ENCODE measurements around the gene ABL1. TPM values are rescaled to one million over a fixed set of nuclear protein-coding genes. Genes with fewer than 3 reads are reported as not detected.
A peak's percentile ranks its signal among the peaks of the same experiment; 100 is the strongest.

Gene ABL1
- total and polyA plus RNA-seq, 3 experiments from 2014 or later = 16.3 to 39.3 (median 38.8) TPM

DNA sequence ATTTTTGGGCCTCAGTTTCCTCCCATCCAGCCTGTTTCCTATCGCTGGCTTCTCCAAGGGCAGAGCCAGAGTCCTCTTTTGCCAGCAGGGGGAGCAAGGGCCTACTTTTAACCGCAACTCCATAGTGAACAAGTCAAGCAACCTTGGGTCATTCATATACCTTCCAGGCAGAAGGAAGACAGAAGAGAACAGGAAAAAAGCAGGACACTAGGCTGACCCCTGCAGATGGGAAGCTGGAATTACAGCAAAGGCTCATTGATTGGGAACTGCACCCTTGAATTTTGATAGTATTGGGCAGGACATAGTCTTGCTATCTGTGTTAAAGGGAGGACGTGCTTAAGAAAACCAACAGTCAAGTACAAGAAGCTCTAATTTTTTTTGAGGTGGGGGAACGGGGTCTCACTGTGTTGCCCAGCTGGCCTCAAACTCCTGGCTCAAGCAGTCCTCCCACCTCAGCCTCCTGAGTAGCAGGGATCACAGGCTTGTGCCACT, 31.5 kb downstream of the ABL1 start:
- Mint-ChIP-seq H3K27ac (peak overlapping the region in 3 of 8 donors; percentile 30 to 86 (median 60)), H3K27me3 (peaks cover 0 to 1% of the 10 kb centered on the region in 2 donors), H3K9me3 (no peaks in the 10 kb centered on the region), H3K36me3 (peaks cover 0 to 50% (median 4%) of the 10 kb centered on the region in 3 donors), H3K4me1 (peaks cover 4 to 13% (median 7%) of the 10 kb centered on the region in 3 donors), H3K4me3 (no peak overlapping the region)
- peak in 3 of 5 donors; percentile 10 to 31 (median 13) for DNase-seq
- ChIA-PET CTCF (interaction anchor here (0.9 to 5.4 kb wide), 9 partner anchors 8 to 180 kb away, joined by 3 to 24 read pairs (median 6); no protein-coding TSS in a partner anchor), POLR2A (no interaction called here)
- H3K4me1 ChIP-seq (ENCODE audit: insufficient read depth, low read length) = peaks cover 2% of the 10 kb centered on the region
- H3K27me3 ChIP-seq (ENCODE audit: insufficient read depth, low read length, poor library complexity, severe bottlenecking) = no peaks in the 10 kb centered on the region
- no peak overlapping the region for H3K27ac ChIP-seq (ENCODE audit: low read depth, low read length)
- no peaks in the 10 kb centered on the region for H3K9me3 ChIP-seq (ENCODE audit: low read length)
- H3K36me3 ChIP-seq (ENCODE audit: insufficient read depth, low read length) = peaks cover under 1% of the 10 kb centered on the region
- H3K4me3 ChIP-seq (ENCODE audit: low read length) = no peak overlapping the region

DNA sequence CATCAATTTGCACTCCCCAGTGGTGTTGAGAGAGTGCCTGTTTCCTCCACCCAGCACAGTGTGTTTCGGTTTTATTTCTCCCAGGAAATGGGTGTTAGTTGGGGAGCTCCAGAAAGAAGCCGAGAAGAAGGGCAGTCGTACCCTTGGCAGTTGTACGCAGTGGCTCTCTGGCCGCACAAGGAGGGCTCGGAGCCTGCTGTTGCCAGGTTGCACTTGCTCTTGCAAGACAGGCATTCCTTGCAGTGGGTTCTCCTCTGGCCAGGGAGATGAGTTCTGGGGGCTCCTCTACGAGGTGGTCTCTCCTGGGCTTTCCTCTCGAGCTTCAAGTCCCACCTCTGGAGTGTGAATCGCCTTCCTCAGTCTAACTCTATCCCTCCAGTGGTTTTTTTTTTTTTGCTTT, 32.5 kb downstream of the ABL1 start:
- peaks cover 4 to 13% (median 7%) of the 10 kb centered on the region in 3 donors for H3K4me1 Mint-ChIP-seq
- Histone ChIP-seq H3K27ac (ENCODE audit: low read depth, low read length) (no peak overlapping the region), H3K4me1 (ENCODE audit: insufficient read depth, low read length) (no peaks in the 10 kb centered on the region), H3K27me3 (ENCODE audit: insufficient read depth, low read length, poor library complexity, severe bottlenecking) (no peaks in the 10 kb centered on the region), H3K36me3 (ENCODE audit: insufficient read depth, low read length) (peaks cover 10% of the 10 kb centered on the region), H3K4me3 (ENCODE audit: low read length) (no peak overlapping the region), H3K9me3 (ENCODE audit: low read length) (no peaks in the 10 kb centered on the region)
- H3K36me3 Mint-ChIP-seq = peaks cover 0 to 54% (median 5%) of the 10 kb centered on the region in 3 donors
- ChIA-PET CTCF (interaction anchor here (0.9 to 5.4 kb wide), 3 partner anchors 17 to 167 kb away, joined by 3 to 24 read pairs (median 3); no protein-coding TSS in a partner anchor), POLR2A (no interaction called here)
- H3K27ac Mint-ChIP-seq = no peak overlapping the region
- H3K4me3 Mint-ChIP-seq = no peak overlapping the region
- no peak for DNase-seq
- H3K9me3 Mint-ChIP-seq = no peaks in the 10 kb centered on the region
- H3K27me3 Mint-ChIP-seq = peaks cover 0 to 1% of the 10 kb centered on the region in 2 donors

DNA sequence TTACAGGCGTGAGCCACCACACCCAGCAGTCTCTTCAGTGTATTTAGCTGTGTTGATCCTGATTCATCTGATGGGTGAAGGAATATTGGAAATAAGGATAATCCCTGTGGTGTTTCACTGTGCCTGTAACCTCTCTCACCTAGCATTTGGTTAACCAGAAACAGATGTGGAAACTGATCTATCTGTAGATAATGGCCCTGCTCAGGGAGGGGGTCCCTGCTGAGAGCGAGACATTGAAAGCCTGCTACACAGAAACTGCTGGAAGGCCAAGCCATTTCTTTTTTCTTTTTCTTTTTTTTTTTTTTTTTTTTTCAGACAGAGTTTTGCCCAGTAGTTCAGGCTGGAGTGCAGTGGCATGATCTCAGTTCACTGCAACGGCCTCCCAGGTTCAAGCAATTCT, 33.2 kb downstream of the ABL1 start:
- Histone ChIP-seq H3K4me1 (ENCODE audit: insufficient read depth, low read length) (no peaks in the 10 kb centered on the region), H3K36me3 (ENCODE audit: insufficient read depth, low read length) (peaks cover 17% of the 10 kb centered on the region), H3K4me3 (ENCODE audit: low read length) (no peak overlapping the region), H3K9me3 (ENCODE audit: low read length) (no peaks in the 10 kb centered on the region), H3K27ac (ENCODE audit: low read depth, low read length) (no peak overlapping the region), H3K27me3 (ENCODE audit: insufficient read depth, low read length, poor library complexity, severe bottlenecking) (no peaks in the 10 kb centered on the region)
- no peak overlapping the region for H3K4me3 Mint-ChIP-seq
- no peak overlapping the region for H3K27ac Mint-ChIP-seq
- ChIA-PET CTCF (interaction anchor here (5.4 kb wide), 1 partner anchor 168 kb away, joined by 24 read pairs; no protein-coding TSS in a partner anchor), POLR2A (no interaction called here)
- H3K9me3 Mint-ChIP-seq = no peaks in the 10 kb centered on the region
- H3K36me3 Mint-ChIP-seq = peaks cover 0 to 54% (median 3%) of the 10 kb centered on the region in 3 donors
- DNase-seq = no peak
- H3K4me1 Mint-ChIP-seq = peaks cover 4 to 13% (median 7%) of the 10 kb centered on the region in 3 donors
- peaks cover 0 to 1% of the 10 kb centered on the region in 2 donors for H3K27me3 Mint-ChIP-seq

DNA sequence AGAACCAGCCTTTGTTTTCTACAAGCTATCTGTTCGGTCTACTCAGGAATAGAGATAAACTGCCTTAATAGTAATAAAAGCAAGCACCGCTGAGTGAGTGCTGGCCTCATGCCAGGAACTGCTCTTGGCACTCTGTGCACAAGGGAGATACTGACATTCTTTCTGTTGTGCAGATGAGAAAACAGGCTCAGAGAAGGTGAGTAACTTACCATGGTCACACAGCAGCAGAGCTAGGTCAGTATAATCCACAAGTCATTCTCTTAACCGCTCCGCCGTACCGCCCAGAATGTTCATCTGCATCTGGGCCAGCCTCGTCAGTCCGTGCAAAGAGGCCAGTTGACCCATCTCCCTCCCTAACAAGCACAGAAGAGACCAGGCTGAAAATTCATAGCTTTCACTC, 34.2 kb downstream of the ABL1 start:
- peaks cover 23% of the 10 kb centered on the region for H3K36me3 ChIP-seq (ENCODE audit: insufficient read depth, low read length)
- no peaks in the 10 kb centered on the region for H3K4me1 ChIP-seq (ENCODE audit: insufficient read depth, low read length)
- no peaks in the 10 kb centered on the region for H3K9me3 Mint-ChIP-seq
- ChIA-PET POLR2A (interaction anchor here (0.6 kb wide), 1 partner anchor 34 kb away, joined by 3 read pairs; no protein-coding TSS in a partner anchor), CTCF (no interaction called here)
- H3K9me3 ChIP-seq (ENCODE audit: low read length) = no peaks in the 10 kb centered on the region
- no peak overlapping the region for H3K27ac Mint-ChIP-seq
- no peaks in the 10 kb centered on the region for H3K27me3 ChIP-seq (ENCODE audit: insufficient read depth, low read length, poor library complexity, severe bottlenecking)
- H3K4me1 Mint-ChIP-seq = peaks cover 4 to 9% (median 4%) of the 10 kb centered on the region in 3 donors
- H3K27ac ChIP-seq (ENCODE audit: low read depth, low read length) = no peak overlapping the region
- H3K4me3 Mint-ChIP-seq = no peak overlapping the region
- no peak overlapping the region for H3K4me3 ChIP-seq (ENCODE audit: low read length)
- H3K27me3 Mint-ChIP-seq = peaks cover 0 to 1% of the 10 kb centered on the region in 2 donors
- peaks cover 0 to 58% (median 6%) of the 10 kb centered on the region in 3 donors for H3K36me3 Mint-ChIP-seq
- no peak for DNase-seq

DNA sequence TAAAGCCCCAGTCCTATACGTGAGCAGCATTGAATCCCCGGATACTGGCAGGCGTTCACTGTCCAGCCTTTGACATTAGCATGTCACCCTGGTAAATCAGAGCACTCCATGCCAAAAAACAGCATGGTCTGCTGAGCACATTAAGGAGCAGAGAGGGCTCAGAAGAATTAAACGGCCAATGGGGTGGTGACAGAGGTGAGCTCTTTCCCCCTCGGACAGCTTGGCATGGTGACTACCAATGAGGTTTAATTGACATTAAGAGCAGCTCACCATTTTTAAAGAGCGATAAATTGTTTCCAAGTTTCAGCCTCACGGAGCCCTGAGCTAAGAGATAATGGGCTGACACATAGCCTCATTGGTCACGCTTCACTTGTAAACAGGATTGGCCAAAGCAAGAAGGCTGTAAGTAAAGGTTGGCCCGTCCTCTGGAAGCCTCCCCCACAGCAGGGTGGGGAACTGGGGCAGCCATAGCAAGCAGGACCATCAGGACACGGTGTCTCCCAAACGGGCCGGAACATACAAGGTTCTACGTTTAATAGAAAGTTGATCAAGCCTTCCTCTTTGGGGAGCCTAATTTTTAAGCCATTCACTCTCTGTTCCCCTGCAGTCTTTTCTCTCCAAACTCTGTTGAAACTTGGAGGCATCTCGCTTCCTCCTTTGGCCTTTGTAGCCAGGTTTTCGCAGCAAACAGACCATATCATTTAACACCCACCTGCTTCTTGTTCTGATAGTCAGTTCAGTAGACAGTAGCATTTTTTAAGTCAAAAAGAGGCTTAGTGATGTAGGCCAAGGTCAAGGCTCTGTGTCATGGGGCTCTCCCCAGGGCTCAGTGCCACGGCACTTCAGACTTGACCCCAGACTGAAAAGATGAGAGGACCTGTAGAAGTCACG, 35.7 kb downstream of the ABL1 start:
- ChIA-PET CTCF (interaction anchor here (1.0 kb wide), 1 partner anchor 100 kb away, joined by 3 read pairs; no protein-coding TSS in a partner anchor), POLR2A (no interaction called here)
- no peak overlapping the region for H3K4me3 ChIP-seq (ENCODE audit: low read length)
- H3K27me3 ChIP-seq (ENCODE audit: insufficient read depth, low read length, poor library complexity, severe bottlenecking) = no peaks in the 10 kb centered on the region
- peak overlapping the region in 1 of 8 donors; percentile 40 for H3K27ac Mint-ChIP-seq
- H3K4me1 ChIP-seq (ENCODE audit: insufficient read depth, low read length) = no peaks in the 10 kb centered on the region
- no peaks in the 10 kb centered on the region for H3K9me3 ChIP-seq (ENCODE audit: low read length)
- no peaks in the 10 kb centered on the region for H3K9me3 Mint-ChIP-seq
- DNase-seq = no peak
- H3K36me3 ChIP-seq (ENCODE audit: insufficient read depth, low read length) = peaks cover 30% of the 10 kb centered on the region
- H3K4me1 Mint-ChIP-seq = peaks cover 4 to 9% (median 4%) of the 10 kb centered on the region in 3 donors
- H3K36me3 Mint-ChIP-seq = peaks cover 0 to 63% (median 8%) of the 10 kb centered on the region in 3 donors
- no peak overlapping the region for H3K4me3 Mint-ChIP-seq
- H3K27ac ChIP-seq (ENCODE audit: low read depth, low read length) = no peak overlapping the region
- peaks cover 0 to 1% of the 10 kb centered on the region in 2 donors for H3K27me3 Mint-ChIP-seq

DNA sequence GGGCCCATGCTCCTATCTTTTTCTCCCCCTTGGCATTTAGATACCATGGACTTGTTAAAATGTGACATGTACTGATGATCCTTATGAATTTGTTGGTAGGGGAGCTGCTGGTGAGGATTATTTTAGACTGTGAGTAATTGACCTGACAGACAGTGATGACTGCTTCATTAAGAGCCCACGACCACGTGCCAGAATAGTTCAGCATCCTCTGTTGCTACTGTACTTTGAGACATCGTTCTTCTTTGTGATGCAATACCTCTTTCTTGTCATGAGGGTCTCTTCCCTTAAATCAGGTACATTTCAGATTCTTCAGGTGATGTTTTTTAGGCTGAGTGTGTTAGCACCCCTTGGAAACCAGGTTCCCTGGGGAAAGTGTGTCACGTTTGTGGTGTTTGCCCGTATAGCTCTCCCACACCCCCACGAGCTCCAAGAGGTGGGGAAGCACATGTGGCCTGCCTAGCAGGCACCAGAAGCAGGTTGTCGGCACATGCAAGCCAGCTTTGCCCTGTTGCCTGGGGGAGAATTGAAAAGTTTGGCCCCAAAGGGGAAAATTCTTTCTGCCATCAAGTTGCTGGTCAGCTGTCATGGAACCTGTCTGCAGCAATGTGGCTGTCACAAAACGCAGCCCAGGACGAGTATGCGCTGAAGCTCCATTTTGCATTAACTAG, 36.5 kb downstream of the ABL1 start:
- ChIA-PET CTCF (no interaction called here), POLR2A (no interaction called here)
- peaks cover under 1 to 5% (median 1%) of the 10 kb centered on the region in 3 donors for H3K4me1 Mint-ChIP-seq
- no peak for DNase-seq
- Histone ChIP-seq H3K9me3 (ENCODE audit: low read length) (no peaks in the 10 kb centered on the region), H3K27me3 (ENCODE audit: insufficient read depth, low read length, poor library complexity, severe bottlenecking) (no peaks in the 10 kb centered on the region), H3K4me1 (ENCODE audit: insufficient read depth, low read length) (no peaks in the 10 kb centered on the region), H3K4me3 (ENCODE audit: low read length) (no peak overlapping the region), H3K27ac (ENCODE audit: low read depth, low read length) (no peak overlapping the region), H3K36me3 (ENCODE audit: insufficient read depth, low read length) (peaks cover 30% of the 10 kb centered on the region)
- H3K27ac Mint-ChIP-seq = peak overlapping the region in 1 of 8 donors; percentile 40
- H3K27me3 Mint-ChIP-seq = peaks cover 0 to 1% of the 10 kb centered on the region in 2 donors
- peaks cover 0 to 66% (median 7%) of the 10 kb centered on the region in 3 donors for H3K36me3 Mint-ChIP-seq
- H3K9me3 Mint-ChIP-seq = no peaks in the 10 kb centered on the region
- H3K4me3 Mint-ChIP-seq = no peak overlapping the region

DNA sequence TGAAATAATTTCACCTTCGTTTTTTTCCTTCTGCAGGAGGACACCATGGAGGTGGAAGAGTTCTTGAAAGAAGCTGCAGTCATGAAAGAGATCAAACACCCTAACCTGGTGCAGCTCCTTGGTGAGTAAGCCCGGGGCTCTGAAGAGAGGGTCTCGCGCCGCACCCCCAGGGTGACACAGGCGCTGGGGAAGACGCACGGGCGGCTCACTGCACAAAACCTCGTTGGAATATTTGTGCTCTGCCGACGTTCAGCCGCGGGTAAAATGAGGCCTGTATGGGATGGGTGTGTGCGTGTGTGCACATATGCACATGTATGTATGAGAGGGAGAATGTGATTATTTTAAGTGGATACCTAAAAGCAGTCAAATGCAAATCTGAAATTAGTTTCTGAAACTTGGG, 37.0 kb downstream of the ABL1 start:
- CTCF ChIA-PET = no interaction called here
- peaks cover 30% of the 10 kb centered on the region for H3K36me3 ChIP-seq (ENCODE audit: insufficient read depth, low read length)
- DNase-seq = no peak
- peaks cover 0 to 1% of the 10 kb centered on the region in 2 donors for H3K27me3 Mint-ChIP-seq
- no peak overlapping the region for H3K27ac ChIP-seq (ENCODE audit: low read depth, low read length)
- POLR2A ChIA-PET = no interaction called here
- peaks cover 0 to 3% (median under 1%) of the 10 kb centered on the region in 3 donors for H3K4me1 Mint-ChIP-seq
- no peaks in the 10 kb centered on the region for H3K4me1 ChIP-seq (ENCODE audit: insufficient read depth, low read length)
- no peak overlapping the region for H3K4me3 ChIP-seq (ENCODE audit: low read length)
- H3K9me3 ChIP-seq (ENCODE audit: low read length) = no peaks in the 10 kb centered on the region
- H3K36me3 Mint-ChIP-seq = peaks cover 0 to 70% (median 7%) of the 10 kb centered on the region in 3 donors
- peak overlapping the region in 1 of 8 donors; percentile 66 for H3K27ac Mint-ChIP-seq
- peak overlapping the region in 1 of 7 donors; percentile 68 for H3K4me3 Mint-ChIP-seq
- H3K9me3 Mint-ChIP-seq = no peaks in the 10 kb centered on the region
- H3K27me3 ChIP-seq (ENCODE audit: insufficient read depth, low read length, poor library complexity, severe bottlenecking) = no peaks in the 10 kb centered on the region
